IMR-90 (cell line): ENCODE results near the gene PTPN5.

Experiments used
- BHLHE40 ChIP-seq: fragments of 150-350 bp; IDR thresholded peaks from 2 replicates; pipeline ENCODE4 v1.6.1; 2016; ENCODE audit warnings: mild to moderate bottlenecking, low read depth, low read length
- CEBPB ChIP-seq: IDR thresholded peaks from 2 replicates; pipeline ENCODE4 v1.6.1; 2012; ENCODE audit warnings: low read depth, low read length, improper control_type of control experiment
- ELK1 ChIP-seq: fragments of 150-350 bp; IDR thresholded peaks from 2 replicates; pipeline ENCODE4 v1.6.1; 2016; ENCODE audit warnings: low read depth, mild to moderate bottlenecking, low read length, moderate library complexity, borderline replicate concordance
- MAFK ChIP-seq: IDR thresholded peaks from 2 replicates; pipeline ENCODE4 v1.6.1; 2012; ENCODE audit warnings: low read depth, low read length, improper control_type of control experiment
- MAZ ChIP-seq: IDR thresholded peaks from 2 replicates; pipeline ENCODE4 v1.6.1; 2012; ENCODE audit warnings: low read depth, mild to moderate bottlenecking, low read length, improper control_type of control experiment, moderate library complexity, borderline replicate concordance
- MXI1 ChIP-seq: IDR thresholded peaks from 2 replicates; pipeline ENCODE4 v1.6.1; 2012; ENCODE audit warnings: low read depth, mild to moderate bottlenecking, low read length, moderate library complexity, borderline replicate concordance
- NFE2L2 ChIP-seq: fragments of 150-350 bp; IDR thresholded peaks from 2 replicates; pipeline ENCODE4 v1.6.1; 2016; ENCODE audit warnings: low read depth, mild to moderate bottlenecking, low read length
- POLR2A ChIP-seq: IDR thresholded peaks from 2 replicates; pipeline ENCODE4 v1.6.1; 2012; ENCODE audit warnings: mild to moderate bottlenecking, low read depth, low read length
- RAD21 ChIP-seq: IDR thresholded peaks from 2 replicates; pipeline ENCODE4 v1.6.1; 2012; ENCODE audit warnings: low read length, improper control_type of control experiment
- RFX5 ChIP-seq: IDR thresholded peaks from 2 replicates; pipeline ENCODE4 v1.8.0; 2012; ENCODE audit warnings: low read depth, mild to moderate bottlenecking, low read length, moderate library complexity
- SMC3 ChIP-seq: fragments of 150-350 bp; IDR thresholded peaks from 2 replicates; pipeline ENCODE4 v1.6.1; 2016; ENCODE audit warnings: low read depth, mild to moderate bottlenecking, antibody characterized with exemption, low read length, moderate library complexity
- USF2 ChIP-seq: fragments of 150-350 bp; IDR thresholded peaks from 2 replicates; pipeline ENCODE4 v1.6.1; 2017; ENCODE audit warnings: mild to moderate bottlenecking, antibody characterized with exemption, low read length, low read depth
- TF ChIP-seq, protein P1 (sequence below): conservative IDR thresholded peaks from 2 replicates; pipeline ENCODE4 v1.5.1; 2012; ENCODE audit warnings: mild to moderate bottlenecking, low read depth, low read length, improper control_type of control experiment

DNA sequence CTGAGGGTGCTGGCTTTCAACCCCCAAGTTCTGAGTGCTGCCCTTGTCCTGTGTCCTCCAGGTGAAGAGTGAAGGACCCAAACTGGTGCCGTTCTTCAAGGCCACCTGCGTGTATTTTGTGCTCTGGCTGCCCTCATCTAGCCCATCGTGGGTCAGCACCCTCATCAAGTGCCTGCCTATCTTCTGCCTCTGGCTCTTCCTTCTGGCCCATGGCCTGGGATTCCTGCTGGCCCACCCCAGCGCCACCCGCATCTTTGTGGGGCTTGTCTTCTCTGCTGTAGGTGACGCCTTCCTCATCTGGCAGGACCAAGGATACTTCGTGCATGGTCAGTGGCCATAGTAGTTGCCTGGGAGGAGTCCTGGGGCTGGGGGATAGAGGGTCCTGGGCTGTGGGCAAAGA is 90.7 kb downstream of the PTPN5 start:
- TF ChIP-seq, protein P1, sequence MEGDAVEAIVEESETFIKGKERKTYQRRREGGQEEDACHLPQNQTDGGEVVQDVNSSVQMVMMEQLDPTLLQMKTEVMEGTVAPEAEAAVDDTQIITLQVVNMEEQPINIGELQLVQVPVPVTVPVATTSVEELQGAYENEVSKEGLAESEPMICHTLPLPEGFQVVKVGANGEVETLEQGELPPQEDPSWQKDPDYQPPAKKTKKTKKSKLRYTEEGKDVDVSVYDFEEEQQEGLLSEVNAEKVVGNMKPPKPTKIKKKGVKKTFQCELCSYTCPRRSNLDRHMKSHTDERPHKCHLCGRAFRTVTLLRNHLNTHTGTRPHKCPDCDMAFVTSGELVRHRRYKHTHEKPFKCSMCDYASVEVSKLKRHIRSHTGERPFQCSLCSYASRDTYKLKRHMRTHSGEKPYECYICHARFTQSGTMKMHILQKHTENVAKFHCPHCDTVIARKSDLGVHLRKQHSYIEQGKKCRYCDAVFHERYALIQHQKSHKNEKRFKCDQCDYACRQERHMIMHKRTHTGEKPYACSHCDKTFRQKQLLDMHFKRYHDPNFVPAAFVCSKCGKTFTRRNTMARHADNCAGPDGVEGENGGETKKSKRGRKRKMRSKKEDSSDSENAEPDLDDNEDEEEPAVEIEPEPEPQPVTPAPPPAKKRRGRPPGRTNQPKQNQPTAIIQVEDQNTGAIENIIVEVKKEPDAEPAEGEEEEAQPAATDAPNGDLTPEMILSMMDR, result no peak
- no peak for TF ChIP-seq MAZ
- TF ChIP-seq MAFK, result no peak
- no peak for TF ChIP-seq POLR2A
- no peak for TF ChIP-seq SMC3
- no peak for TF ChIP-seq MXI1
- no peak for TF ChIP-seq RFX5
- no peak for TF ChIP-seq CEBPB
- TF ChIP-seq ELK1, result no peak
- no peak for TF ChIP-seq NFE2L2
- no peak for TF ChIP-seq RAD21
- no peak for TF ChIP-seq BHLHE40
- no peak for TF ChIP-seq USF2
